ENCODE results near the gene TPST1.
"Not testable (repeated sequence)": the region's sequence is repeated elsewhere in the genome, so short reads cannot be mapped to it uniquely, and the experiment has no call there.

Gene TPST1

DNA sequence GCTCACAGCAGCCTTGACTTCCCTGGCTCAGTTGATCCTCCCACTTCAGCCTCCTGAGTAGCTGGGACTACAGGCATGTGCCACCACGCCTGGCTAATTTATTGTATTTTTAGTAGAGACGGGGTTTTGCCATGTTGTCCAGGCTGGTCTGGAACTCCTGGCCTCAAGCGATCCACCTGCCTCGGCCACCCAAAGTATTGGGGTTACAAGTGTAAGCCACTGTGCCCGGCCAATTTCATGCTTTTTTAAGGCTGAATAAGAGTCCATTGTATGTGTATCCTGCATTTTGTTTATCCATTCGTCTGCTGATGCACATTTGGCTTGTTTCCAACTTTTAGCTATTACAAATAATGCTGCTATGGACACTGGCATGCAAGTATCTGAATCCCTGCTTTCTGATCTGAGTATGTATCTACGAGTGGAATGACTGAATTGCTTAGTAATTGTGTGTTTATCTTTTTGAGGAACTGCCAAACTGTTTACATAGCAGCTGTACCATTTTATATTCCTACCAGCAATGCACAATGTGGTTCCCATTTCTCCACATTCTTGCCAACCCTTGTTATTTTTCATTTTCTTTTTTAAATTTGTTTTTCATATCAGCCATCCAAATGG is 37.3 kb upstream of the TPST1 start:
- Histone ChIP-seq H3K4me1 (ENCODE audit: control insufficient read depth in 1 of 2, insufficient read depth in 1 of 2, low read depth in 1 of 2, low read length in 1 of 2) (no peaks in the 10 kb centered on the region), H3K36me3 (no peaks in the 10 kb centered on the region), H3K27ac (no peak overlapping the region), H3K27me3 (no peaks in the 10 kb centered on the region), H3K4me3 (ENCODE audit: low read depth in 1 of 2, low read length in 1 of 2) (no peak overlapping the region), H3K9me3 (no peaks in the 10 kb centered on the region)
- TF ChIP-seq, protein P1, sequence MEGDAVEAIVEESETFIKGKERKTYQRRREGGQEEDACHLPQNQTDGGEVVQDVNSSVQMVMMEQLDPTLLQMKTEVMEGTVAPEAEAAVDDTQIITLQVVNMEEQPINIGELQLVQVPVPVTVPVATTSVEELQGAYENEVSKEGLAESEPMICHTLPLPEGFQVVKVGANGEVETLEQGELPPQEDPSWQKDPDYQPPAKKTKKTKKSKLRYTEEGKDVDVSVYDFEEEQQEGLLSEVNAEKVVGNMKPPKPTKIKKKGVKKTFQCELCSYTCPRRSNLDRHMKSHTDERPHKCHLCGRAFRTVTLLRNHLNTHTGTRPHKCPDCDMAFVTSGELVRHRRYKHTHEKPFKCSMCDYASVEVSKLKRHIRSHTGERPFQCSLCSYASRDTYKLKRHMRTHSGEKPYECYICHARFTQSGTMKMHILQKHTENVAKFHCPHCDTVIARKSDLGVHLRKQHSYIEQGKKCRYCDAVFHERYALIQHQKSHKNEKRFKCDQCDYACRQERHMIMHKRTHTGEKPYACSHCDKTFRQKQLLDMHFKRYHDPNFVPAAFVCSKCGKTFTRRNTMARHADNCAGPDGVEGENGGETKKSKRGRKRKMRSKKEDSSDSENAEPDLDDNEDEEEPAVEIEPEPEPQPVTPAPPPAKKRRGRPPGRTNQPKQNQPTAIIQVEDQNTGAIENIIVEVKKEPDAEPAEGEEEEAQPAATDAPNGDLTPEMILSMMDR (IDR thresholded peaks at IDR 0.05), result no peak

DNA sequence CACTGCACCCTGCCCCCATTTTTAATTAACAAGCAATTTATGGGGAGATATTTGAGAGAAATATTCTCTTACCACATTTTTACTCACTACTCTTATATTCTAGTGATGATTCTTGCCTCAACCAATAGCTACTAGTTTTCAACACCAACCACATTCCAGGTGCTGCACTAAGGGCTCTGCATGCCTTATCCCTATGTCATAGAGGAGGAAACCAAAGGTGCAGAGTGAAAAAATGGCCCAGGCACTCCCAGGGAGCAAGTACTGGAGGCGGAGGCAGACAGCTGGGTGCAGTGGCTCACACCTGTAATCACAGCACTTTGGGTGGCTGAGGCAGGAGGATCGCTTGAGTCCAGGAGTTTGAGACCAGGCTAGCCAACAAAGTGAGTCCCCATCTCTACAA is 35.5 kb upstream of the TPST1 start:
- Histone ChIP-seq H3K27me3 (no peaks in the 10 kb centered on the region), H3K4me3 (ENCODE audit: low read depth in 1 of 2, low read length in 1 of 2) (no peak overlapping the region), H3K9me3 (no peaks in the 10 kb centered on the region), H3K4me1 (ENCODE audit: control insufficient read depth in 1 of 2, insufficient read depth in 1 of 2, low read depth in 1 of 2, low read length in 1 of 2) (no peaks in the 10 kb centered on the region), H3K36me3 (no peaks in the 10 kb centered on the region), H3K27ac (no peak overlapping the region)
- TF ChIP-seq, protein P1 (IDR thresholded peaks at IDR 0.05), result no peak

DNA sequence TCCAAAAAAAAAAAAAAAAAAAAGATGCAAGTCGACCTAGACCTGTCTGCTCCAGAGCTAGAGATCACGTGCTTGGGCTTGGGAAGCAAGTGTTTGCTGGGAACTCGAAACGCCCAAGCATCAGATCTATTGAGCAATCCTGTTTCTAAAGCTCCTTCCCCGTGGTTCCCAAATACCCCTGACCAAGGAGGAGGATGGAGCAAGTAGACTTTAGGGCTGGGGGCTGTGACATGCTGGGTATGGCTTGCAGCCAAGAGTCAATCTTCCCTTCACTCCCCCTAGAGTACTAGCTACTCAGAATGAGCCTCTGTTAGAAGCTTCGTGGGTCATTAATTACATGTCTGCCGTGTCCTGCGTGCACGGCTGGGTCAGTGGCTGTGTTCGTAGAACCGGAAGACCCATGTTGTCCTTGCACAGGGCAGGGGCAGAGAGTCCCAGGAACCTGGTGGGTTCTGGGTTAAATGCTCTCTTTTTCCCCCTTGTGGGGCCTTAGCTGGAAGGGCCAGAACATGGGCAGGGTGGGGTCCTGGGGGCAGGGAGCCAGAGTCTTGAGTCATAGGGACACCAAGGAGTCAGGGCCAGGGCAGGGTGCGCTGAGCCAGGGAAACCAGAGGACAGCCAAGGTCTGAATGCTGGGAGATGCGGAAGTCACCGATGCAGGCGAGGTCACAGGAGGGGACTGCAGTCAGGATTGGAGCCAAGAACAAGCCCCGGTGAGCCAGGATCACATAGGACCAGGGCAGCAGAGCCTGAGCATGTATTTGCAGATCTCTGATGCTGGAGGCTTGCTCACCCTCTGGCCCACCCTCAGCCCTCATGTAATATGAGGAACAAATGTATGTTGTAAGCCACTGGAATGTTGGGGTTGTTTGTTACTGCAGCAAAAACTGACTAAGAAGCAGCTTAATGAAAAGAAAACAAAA is 34.6 kb upstream of the TPST1 start:
- H3K4me1 ChIP-seq (ENCODE audit: control insufficient read depth in 1 of 2, insufficient read depth in 1 of 2, low read depth in 1 of 2, low read length in 1 of 2), result no peaks in the 10 kb centered on the region
- no peaks in the 10 kb centered on the region for H3K9me3 ChIP-seq
- H3K27me3 ChIP-seq, result no peaks in the 10 kb centered on the region
- no peak overlapping the region for H3K4me3 ChIP-seq (ENCODE audit: low read depth in 1 of 2, low read length in 1 of 2)
- H3K36me3 ChIP-seq, result no peaks in the 10 kb centered on the region
- H3K27ac ChIP-seq, result no peak overlapping the region
- TF ChIP-seq, protein P1 (IDR thresholded peaks at IDR 0.05), result no peak

DNA sequence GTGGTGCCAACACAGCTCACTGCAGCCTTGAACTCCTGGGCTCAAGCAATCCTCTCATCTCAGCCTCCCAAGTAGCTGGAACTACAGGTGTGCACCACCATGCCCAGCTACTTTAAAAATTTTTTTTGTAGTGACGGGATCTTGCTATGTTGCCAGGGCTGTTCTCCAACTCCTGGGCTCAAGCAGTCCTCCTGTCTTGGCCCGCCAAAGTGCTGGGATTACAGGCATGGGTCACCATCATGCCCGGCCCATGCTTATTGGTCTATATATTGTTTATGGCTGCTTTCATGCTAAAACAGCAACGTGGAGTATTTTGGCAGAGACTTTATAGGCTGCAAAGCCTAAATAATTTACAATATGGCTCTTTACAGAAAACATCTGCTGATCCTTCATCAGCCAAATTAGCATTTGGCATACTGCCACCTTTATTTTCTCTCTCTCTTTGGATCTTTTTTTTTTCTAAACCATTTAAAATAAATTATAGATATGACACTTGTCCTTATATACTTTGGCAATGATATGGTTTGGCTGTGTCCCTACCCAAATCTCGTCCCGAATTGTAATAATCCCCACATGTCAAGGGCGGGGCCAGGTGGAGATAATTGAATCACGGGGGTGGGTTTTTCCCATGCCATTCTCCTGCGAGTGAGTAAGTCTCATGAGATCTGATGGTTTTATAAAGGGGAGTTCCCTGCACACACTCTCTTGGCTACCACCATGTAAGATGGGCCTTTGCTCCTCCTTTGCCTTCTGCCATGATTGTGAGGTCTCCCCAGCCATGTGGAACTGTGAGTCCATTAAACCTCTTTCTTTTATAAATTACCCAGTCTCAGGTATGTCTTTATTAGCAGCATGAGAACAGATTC is 32.4 kb upstream of the TPST1 start:
- H3K4me1 ChIP-seq (ENCODE audit: control insufficient read depth in 1 of 2, insufficient read depth in 1 of 2, low read depth in 1 of 2, low read length in 1 of 2); H3K36me3 ChIP-seq; H3K27me3 ChIP-seq; H3K9me3 ChIP-seq; H3K4me3 ChIP-seq (ENCODE audit: low read depth in 1 of 2, low read length in 1 of 2); H3K27ac ChIP-seq: not testable (repeated sequence)

DNA sequence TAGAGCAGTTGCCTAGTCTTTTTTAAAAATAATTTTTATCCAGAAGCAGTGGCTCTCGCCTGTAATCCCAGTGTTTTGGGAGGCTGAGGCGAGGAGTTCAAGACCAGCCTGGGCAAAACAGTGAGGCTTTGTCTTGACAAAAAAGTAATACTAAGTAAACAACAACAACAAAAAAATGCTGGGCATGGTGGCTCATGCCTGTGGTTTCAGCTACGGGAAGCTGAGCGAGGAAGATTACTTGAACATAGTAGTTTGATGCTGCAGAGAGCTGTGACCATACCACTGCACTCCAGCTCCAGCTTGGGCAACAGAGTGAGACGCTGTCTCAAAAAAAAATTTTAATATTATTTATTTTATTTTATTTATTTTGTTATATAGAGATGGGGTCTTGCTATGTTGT is 31.3 kb upstream of the TPST1 start:
- TF ChIP-seq, protein P1 (IDR thresholded peaks at IDR 0.05), result no peak
- Histone ChIP-seq H3K36me3 (no peaks in the 10 kb centered on the region), H3K27me3 (no peaks in the 10 kb centered on the region), H3K4me3 (ENCODE audit: low read depth in 1 of 2, low read length in 1 of 2) (no peak overlapping the region), H3K27ac (no peak overlapping the region), H3K9me3 (no peaks in the 10 kb centered on the region), H3K4me1 (ENCODE audit: control insufficient read depth in 1 of 2, insufficient read depth in 1 of 2, low read depth in 1 of 2, low read length in 1 of 2) (no peaks in the 10 kb centered on the region)

DNA sequence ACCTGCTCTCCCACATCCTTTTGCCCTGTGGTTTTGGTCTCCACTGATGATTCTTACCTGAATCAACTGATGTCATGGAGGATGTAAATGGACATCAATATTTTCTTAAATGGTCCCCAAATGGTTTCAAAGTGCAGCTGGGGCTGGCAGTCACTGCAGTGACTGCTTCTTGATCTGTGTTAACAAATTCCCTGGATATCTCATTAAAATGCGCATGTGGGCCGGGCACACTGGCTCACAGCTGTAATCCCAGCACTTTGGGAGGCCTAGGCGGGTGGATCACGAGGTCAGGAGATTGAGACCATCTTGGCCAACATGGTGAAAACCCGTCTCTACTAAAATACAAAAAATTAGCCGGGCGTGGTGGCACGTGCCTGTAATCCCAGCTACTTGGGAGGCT is 30.1 kb upstream of the TPST1 start:
- H3K27ac ChIP-seq; H3K4me1 ChIP-seq (ENCODE audit: control insufficient read depth in 1 of 2, insufficient read depth in 1 of 2, low read depth in 1 of 2, low read length in 1 of 2); H3K36me3 ChIP-seq; H3K27me3 ChIP-seq; H3K4me3 ChIP-seq (ENCODE audit: low read depth in 1 of 2, low read length in 1 of 2); H3K9me3 ChIP-seq: not testable (repeated sequence)
